Measurements from ENCODE around the gene CCSER2. TPM values are rescaled to one million over a fixed set of nuclear protein-coding genes. Genes with fewer than 3 reads are reported as not detected.

The CCSER2 gene
- total RNA-seq, 4 donors from 2014 or later, result 26.4 to 48.3 (median 31.7) TPM

DNA sequence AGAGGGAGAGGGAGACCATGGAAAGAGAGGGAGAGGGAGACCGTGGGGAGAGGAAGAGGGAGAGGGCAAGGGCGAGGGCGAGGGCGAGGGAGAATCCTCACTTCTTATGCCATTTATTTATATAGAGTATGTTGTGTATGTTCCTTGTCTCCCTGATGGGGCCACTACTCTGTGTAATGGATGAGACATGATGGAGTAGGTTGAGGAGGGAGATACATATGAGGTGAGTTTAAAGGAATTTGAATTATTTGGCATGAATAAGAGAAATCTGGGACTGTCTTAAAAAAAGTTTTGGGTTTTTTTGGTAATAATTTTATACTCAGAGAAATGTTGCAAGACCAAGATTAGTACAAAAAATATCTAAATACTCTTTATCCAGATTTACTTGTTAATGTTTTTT, 20.1 kb downstream of the CCSER2 start:
- H3K9me3 ChIP-seq, result no peaks in the 10 kb centered on the region
- intact Hi-C loops (cut with DNase I), result no loop called here
- no peak for DNase-seq
- no peaks in the 10 kb centered on the region for H3K36me3 ChIP-seq
- TF ChIP-seq, protein P1, sequence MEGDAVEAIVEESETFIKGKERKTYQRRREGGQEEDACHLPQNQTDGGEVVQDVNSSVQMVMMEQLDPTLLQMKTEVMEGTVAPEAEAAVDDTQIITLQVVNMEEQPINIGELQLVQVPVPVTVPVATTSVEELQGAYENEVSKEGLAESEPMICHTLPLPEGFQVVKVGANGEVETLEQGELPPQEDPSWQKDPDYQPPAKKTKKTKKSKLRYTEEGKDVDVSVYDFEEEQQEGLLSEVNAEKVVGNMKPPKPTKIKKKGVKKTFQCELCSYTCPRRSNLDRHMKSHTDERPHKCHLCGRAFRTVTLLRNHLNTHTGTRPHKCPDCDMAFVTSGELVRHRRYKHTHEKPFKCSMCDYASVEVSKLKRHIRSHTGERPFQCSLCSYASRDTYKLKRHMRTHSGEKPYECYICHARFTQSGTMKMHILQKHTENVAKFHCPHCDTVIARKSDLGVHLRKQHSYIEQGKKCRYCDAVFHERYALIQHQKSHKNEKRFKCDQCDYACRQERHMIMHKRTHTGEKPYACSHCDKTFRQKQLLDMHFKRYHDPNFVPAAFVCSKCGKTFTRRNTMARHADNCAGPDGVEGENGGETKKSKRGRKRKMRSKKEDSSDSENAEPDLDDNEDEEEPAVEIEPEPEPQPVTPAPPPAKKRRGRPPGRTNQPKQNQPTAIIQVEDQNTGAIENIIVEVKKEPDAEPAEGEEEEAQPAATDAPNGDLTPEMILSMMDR (IDR thresholded peaks at IDR 0.05), result no peak
- no peak for TF ChIP-seq POLR2A (IDR thresholded peaks at IDR 0.05)
- H3K27me3 ChIP-seq, result no peaks in the 10 kb centered on the region
- H3K27ac ChIP-seq, result no peak overlapping the region
- 49 to 82% methylated on average over 4 of the region's 4 CpGs for WGBS, 2 donors
- peaks cover 0 to 27% (median 4%) of the 10 kb centered on the region in 3 donors for H3K4me1 ChIP-seq
- H3K4me3 ChIP-seq, result no peak overlapping the region

DNA sequence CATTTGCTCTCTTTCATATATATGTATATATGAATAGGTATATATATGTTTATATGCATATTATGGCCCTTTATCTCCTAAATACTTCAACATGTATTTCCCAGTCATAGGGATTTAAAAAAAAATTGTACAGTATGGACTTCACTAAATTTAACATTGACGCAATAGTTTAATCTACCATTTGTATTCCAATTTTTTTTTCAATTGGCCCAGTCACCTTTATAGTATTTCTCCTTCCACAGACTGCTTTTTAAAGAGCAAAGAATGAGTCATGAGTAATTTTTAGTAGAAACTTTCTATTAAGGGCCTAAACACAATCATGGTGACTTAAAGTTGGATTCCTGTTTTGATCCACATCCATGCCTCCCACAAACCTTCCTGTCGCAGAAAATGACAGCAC, 20.5 kb downstream of the CCSER2 start:
- no peaks in the 10 kb centered on the region for H3K27me3 ChIP-seq
- 19 to 25% methylated on average over 2 of the region's 2 CpGs for WGBS, 2 donors
- TF ChIP-seq, protein P1 (IDR thresholded peaks at IDR 0.05), result no peak
- TF ChIP-seq POLR2A (IDR thresholded peaks at IDR 0.05), result no peak
- DNase-seq, result no peak
- intact Hi-C loops (cut with DNase I), result no loop called here
- H3K27ac ChIP-seq, result peak overlapping the region in 3 of 4 donors; percentile 6 to 48 (median 47)
- H3K36me3 ChIP-seq, result no peaks in the 10 kb centered on the region
- peaks cover 0 to 31% (median 4%) of the 10 kb centered on the region in 3 donors for H3K4me1 ChIP-seq
- H3K9me3 ChIP-seq, result no peaks in the 10 kb centered on the region
- no peak overlapping the region for H3K4me3 ChIP-seq

DNA sequence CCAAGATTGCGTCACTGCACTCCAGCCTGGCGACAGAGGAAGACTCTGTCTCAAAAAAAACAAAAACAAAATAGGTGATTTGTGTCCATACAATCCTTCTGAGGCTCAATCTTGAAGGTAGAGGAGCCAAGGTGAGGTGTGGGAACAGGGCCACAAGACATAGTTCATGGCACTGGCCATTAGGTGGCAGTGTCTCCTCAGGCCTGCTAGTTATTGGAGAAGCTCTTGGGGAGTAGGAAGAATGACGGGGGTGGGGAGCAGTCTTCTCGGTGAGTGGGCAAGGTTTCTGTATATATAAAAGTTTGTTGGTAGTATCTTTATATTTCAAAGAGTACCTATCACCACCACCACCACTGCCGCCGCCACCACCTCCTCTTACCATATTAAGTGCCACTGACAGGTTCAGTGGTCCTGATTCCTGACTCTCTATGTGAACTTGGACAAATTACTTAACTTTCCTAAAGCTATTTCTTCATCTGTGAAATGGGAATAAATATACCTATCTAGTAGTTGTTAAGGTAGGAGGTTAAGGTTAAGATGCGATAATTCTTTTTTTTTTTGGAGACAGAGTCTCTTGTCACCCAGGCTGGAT, 24.0 kb downstream of the CCSER2 start:
- Histone ChIP-seq H3K9me3 (no peaks in the 10 kb centered on the region), H3K27me3 (no peaks in the 10 kb centered on the region), H3K27ac (peak overlapping the region in 3 of 4 donors; percentile 44 to 70 (median 61)), H3K4me3 (no peak overlapping the region), H3K36me3 (no peaks in the 10 kb centered on the region), H3K4me1 (peaks cover 0 to 56% (median 4%) of the 10 kb centered on the region in 3 donors)
- TF ChIP-seq, protein P1 (IDR thresholded peaks at IDR 0.05), result peak in 5 of 6 experiments; percentile 36 to 73 (median 62)
- no peak for TF ChIP-seq POLR2A (IDR thresholded peaks at IDR 0.05)
- intact Hi-C loops (cut with DNase I), result no loop called here
- WGBS, 2 donors, result 61 to 75% methylated on average over 7 of the region's 7 CpGs
- no peak for DNase-seq

DNA sequence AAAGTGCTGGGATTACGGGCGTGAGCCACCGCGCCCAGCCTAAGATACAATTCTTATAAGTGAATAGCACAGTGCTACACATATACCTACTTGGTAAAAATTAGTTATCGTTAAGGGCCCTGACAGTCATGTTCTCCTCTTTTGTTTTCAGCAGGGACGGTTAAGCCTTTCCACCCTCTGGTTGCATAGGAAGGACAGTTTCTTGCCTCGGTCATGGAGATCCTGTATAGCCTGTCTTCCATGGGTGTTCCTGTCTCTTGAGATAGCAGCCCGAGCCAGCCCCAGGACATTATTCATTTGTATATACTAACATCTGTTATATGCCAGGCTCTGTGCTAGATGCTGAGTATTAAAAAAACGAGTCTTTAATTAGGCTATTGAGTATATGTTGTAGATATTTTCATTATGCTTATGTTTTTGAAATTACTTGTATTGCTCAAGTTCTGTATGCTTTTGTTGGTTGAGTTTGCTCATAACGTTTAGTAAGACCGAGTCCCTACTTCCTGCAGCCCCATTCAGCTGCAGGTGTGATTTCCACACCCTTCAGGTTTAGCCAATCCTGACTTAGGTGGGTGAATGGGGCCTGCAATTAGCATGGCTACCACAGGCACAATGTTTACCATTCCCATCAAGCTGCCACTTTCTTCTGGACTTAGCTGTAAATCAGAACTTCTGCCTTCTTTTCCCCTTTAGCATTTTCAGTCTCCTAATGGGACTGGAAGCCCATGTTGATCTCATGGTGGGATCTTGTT, 24.8 kb downstream of the CCSER2 start:
- Histone ChIP-seq H3K36me3 (no peaks in the 10 kb centered on the region), H3K27me3 (no peaks in the 10 kb centered on the region), H3K27ac (peak overlapping the region in 3 of 4 donors; percentile 44 to 70 (median 61)), H3K4me3 (no peak overlapping the region), H3K9me3 (no peaks in the 10 kb centered on the region), H3K4me1 (peaks cover 0 to 56% (median 4%) of the 10 kb centered on the region in 3 donors)
- 64 to 79% methylated on average over 10 to 11 of the region's 11 CpGs for WGBS, 2 donors
- intact Hi-C loops (cut with DNase I), result no loop called here
- DNase-seq, result no peak
- TF ChIP-seq POLR2A (IDR thresholded peaks at IDR 0.05), result no peak
- TF ChIP-seq, protein P1 (IDR thresholded peaks at IDR 0.05), result no peak

DNA sequence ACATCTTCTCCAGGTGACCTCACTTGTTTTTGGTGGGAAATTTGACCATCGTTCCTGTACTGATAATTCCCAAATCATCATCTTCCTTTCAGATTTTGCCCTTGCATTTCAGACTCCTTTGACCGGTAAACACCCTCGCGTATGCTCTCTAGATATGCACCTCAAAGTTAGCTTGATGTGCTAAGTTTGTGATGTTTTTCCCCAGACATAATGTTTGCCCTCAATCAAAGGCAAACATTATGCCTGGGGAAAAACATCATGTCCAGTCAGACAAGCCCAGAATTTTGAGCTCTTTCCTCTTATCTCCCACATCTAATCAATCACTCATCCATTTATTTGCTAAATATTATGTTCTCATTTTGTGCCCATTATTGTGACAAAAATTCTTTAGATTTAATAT, 26.2 kb downstream of the CCSER2 start:
- Histone ChIP-seq H3K4me1 (peaks cover 0 to 49% (median 0%) of the 10 kb centered on the region in 3 donors), H3K36me3 (no peaks in the 10 kb centered on the region), H3K9me3 (no peaks in the 10 kb centered on the region), H3K4me3 (no peak overlapping the region), H3K27ac (no peak overlapping the region), H3K27me3 (no peaks in the 10 kb centered on the region)
- no peak for TF ChIP-seq POLR2A (IDR thresholded peaks at IDR 0.05)
- TF ChIP-seq, protein P1 (IDR thresholded peaks at IDR 0.05), result no peak
- DNase-seq, result no peak
- 87 to 92% methylated on average over 4 of the region's 4 CpGs for WGBS, 2 donors
- intact Hi-C loops (cut with DNase I), result no loop called here

All from esophagus squamous epithelium (tissue), 5 donors.